SK-MEL-5 (cell line): ENCODE data around the gene ZBTB8B. TPM values are rescaled to one million over a fixed set of nuclear protein-coding genes. Genes with fewer than 3 reads are reported as not detected.
"Not testable (repeated sequence)": the region's sequence is repeated elsewhere in the genome, so short reads cannot be mapped to it uniquely, and the experiment has no call there.

Source experiments
- DNase-seq: peaks from one replicate; pipeline ENCODE4 v3.0.0-alpha.2; 2016; ENCODE audit warnings: low read depth, low spot score
- in situ Hi-C: cut with HindIII; loops from 2 replicates; pipeline ENCODE4 v1.10.0; 2016; ENCODE audit warnings: low sequenced_read_pairs, high pct_unique_total_duplicates, low pct_unique_long_range_greater_than_20kb
- polyA plus RNA-seq, 2 experiments: library from polyadenylated mRNA; depleted of rRNA; stranded (reverse); fragments of >200 nt; gene quantifications; 2 replicates each; pipeline ENCODE4 v1.2.3, GENCODE V29; 2015
- total RNA-seq: library from RNA; depleted of rRNA; stranded (reverse); fragments of >200 nt; shearing (Covaris generic); gene quantifications from 2 replicates; pipeline ENCODE4 v1.2.3, GENCODE V29; 2014; rRNA removed

ZBTB8B gene
- 0.35 and 0.50 TPM in 2 replicates for total RNA-seq
- polyA plus RNA-seq (2015; cell fraction: cytosol; rRNA removed): 0.25 and 0.41 TPM in 2 replicates
- 0.96 and 1.1 TPM in 2 replicates for polyA plus RNA-seq (2015; cell fraction: nucleus; rRNA removed)

DNA sequence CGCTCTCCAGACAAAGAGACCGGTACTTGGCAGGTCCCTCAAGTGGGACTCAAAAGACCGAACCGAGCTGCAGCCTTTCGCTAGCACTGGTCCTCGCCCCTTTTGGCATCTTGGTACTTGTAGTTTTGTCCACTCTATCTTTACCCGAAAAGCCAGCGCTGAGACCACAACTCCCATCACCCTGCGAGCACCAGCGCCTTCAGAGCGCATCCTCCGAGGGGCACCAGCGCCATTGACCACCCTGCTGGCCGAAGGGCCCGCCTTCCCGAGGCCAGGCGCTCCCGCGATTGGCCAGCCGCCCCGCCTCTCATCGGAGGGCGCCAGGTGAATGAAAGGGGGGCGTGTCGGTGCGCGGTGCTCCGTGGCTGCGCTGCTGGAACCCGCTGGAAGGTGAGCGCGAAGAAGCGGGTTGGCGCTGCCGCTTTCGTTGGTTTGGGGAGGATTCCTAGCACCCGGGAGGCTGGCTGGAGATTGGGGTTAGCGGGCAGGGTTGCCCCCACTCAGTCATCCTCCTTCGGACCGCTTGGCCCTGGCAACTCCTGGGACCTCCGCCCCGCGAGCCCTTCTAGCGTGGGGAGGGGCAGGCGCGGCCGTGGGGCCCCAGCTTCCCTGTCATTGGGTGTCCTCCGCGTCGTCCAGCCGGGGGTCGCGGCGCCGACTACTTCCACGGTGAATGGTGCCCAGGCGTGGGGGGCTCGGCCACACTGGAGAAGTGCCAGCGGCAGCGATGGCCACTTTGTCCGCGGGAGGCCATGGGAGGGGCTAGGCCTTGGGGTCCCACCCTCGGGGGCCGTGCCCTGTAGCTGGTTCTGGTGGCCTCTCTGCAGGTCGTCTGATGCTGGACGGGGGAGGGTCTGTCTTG lies at the start of gene ZBTB8B:
Gene ZBTB8B, plus strand, starts transcription at position 357 of the 862 bp plus-strand sequence. CDS start 5,553 bp downstream, outside the sequence.
- in situ Hi-C loops: no loop called here
- peak; percentile 89 for DNase-seq

DNA sequence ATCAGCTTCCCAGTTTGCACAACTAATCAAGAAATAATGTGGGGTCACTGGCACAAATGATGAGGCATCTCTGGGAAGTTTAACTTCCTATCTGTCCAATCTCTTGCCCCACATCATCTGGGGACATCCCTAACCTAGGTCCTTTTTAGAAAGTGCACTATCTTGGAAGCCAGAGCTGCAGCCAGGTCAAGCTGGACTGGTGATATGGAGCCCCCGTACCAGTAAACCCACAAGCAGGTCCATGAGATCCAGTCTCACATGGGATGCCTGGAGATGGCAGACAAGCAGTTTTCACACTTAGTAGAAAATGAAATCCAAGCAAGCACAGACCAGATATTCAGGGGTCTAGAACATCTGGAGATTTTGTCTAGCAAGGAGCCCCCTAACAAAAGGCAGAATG lies 43.1 kb upstream of the ZBTB8B start:
- in situ Hi-C loops: no loop called here
- no peak for DNase-seq

DNA sequence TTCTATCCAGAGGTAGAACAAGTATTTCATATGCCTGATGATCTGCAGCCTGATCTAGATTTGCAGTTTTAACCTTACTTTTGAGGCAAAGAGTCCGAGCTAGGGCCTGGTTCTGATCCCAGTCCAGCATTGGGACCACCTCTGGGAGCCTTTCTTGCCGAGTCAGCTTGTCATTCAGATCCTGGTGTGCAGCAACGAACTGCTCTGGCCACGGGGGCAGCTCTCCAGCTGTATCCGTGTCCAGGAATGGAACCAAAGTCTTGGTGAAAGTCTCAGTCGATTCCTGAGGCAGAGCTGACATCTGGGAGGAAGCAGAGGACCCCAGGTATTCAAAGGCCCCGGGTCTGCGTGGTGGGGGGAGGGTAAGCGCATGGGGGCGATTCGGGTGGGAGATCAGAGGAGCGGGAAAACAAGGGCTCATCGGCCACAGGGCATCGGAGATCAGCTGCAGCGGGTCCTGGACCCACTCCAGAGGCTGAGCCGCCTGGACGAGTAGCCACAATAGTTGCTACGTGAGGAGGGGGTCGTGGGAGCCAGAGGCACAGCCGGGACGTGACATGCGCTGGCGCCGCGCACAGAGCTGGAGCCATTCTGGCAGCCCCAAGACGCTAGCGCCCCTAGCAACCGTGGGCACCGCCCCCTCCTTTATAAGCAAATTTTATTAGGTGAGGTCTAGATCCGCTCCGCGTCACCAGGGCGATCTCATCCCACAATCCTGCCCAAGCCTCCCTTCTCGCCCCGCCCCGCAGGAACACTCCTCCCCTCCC lies 38.2 kb upstream of the ZBTB8B start:
- in situ Hi-C loops: no loop called here
- no peak for DNase-seq

DNA sequence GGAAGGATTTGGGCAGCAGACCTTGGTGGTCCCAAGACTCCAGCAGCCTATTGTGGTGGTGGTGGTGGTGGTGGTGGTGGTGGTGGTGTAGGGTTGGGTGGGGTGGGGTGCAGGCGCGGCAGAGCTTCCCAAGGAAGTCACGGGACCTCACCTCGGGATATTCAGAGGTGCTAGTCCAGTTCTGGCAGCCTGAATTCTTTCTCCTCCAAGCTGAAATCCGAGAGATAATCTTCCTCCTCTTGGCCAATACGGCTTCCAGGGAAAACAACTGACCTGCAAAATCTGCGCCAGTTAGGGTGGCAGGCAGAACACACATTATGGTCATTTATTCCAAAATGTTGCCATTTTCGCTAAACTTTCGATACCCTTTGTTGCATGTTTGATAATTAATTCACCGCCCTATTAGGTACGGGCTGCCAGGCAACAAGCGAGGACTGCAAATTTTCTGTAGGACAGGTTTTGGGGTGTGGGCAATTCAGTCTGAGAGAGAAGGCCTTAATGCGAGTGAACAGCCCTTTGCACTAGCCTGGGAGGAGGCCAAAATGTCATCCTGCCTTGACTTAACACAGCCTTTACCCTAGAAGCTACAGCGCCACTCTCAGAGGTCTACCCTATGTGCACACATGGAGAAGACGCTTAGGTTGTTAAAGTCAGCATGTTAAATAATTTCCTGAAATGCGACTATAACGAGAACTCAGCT lies 37.5 kb upstream of the ZBTB8B start:
- in situ Hi-C loops: no loop called here
- DNase-seq: no peak

DNA sequence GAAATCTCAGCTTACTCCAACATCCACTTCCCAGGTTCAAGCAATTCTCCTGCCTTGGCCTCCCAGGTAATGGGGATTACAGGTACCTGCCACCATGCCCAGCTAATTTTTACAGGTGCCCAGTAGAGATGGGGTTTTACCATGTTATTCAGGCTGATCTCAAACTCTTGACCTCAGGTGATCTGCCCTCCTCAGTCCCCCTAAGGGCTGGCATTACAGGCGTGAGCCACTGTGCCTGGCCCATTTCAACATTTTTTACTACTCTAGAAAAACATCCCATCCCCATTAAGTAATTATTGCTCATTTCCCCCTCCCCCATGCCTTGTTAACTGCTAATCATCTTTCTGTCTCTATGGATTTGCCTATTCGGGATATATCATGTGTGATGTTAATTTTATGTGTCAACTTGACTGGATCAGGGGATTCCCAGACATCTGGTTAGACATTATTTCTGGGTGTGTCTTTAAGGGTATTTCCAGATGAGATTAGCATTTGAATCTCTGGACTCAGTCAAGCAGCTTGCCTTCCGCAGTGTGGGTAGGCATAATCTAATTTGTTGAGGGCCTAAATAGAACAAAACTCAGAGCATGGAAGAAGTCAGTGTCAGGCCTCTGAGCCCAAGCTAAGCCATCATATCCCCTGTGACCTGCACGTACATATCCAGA lies 33.0 kb upstream of the ZBTB8B start:
- no peak for DNase-seq
- in situ Hi-C loops: no loop called here

DNA sequence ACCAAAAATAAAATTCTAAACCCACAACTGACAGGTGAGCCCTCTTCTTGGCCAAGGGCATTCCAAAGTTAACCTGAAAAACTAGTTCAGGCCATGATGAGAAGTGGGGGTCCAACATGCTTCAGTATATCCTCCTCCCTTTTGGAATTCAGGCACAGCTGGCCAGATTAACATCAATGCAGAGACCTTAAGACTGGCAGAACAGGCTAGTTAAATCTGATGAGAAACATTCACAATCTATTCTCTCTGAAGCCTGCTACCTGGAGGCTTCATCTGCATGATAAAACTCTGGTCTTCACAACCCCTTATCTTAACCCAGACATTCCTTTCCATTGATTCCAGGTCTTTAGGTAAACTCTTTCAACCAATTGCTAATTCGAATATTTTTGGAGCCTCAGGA lies 26.7 kb upstream of the ZBTB8B start:
- no peak for DNase-seq
- in situ Hi-C loops: no loop called here

DNA sequence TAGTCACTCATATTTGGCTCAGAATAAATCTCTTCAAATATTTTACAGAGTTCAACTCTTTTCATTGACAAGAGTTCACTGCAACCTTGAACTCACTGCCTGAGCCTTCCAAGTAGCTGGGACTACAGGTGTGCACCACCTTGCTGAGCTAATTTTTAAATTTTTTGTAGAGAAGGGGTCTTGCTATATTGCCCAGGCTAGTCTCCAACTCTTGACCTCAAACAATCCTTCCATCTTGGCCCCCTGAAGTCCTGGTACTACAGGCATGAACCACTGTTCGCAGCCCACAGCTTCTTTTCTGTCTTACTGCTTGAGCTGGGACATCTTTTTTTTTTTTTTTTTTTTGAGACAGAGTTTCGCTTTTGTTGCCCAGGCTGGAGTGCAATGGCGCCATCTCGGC lies 26.1 kb upstream of the ZBTB8B start:
- DNase-seq, in situ Hi-C loops: not testable (repeated sequence)

DNA sequence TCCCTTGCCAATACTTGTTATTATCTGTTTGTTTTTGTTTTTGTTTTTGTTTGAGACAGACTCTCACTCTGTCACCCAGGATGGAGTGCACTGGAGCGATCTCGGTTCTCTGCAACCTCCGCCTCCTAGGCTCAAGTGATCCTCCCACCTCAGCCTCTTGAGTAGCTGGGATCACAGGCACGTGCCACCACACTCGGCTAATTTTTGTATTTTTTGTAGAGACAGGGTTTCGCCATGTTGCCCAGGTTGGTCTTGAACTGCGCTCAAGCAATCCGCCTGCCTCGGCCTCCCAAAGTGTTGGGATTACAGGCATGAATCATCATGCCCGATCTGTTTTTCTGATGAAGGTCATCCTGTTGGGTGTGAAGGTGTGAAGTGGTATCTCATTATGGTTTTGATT lies 23.4 kb upstream of the ZBTB8B start:
- DNase-seq, in situ Hi-C loops: not testable (repeated sequence)

DNA sequence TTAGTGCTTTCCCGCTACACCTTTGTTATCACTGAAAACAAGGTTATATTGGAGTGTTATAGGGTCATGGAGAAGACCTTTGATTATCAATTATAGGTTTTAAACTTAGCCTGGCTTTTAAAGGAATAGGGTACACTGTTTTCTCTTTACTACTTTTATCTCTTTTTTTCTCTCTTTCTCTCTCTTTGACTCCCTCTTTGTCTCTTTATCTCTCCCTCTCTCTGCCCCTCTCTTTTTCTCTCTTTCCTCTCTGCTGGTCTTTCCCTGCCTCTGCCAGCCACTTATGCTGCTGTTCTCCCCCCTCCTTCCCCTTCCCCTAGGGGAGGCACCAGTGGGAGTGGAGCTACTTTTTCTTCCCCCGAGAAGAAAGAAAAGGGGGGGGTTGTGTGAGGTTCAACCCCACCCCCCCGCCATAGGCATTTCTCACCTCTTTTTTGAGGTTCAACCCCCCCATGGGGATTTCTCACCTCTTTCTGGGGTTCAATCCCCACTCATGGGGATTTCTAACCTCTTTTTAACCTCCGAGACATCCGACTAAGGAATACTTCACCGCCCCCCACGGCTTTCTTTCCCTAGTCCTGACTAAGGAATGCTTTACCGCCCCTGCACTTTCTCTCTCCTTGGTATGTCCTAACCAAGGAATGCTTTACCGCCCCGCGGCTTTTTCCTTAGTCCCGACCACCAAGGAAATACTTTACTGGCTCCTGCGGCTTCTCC lies 17.2 kb upstream of the ZBTB8B start:
- in situ Hi-C loops: no loop called here
- DNase-seq: peak; percentile 45

DNA sequence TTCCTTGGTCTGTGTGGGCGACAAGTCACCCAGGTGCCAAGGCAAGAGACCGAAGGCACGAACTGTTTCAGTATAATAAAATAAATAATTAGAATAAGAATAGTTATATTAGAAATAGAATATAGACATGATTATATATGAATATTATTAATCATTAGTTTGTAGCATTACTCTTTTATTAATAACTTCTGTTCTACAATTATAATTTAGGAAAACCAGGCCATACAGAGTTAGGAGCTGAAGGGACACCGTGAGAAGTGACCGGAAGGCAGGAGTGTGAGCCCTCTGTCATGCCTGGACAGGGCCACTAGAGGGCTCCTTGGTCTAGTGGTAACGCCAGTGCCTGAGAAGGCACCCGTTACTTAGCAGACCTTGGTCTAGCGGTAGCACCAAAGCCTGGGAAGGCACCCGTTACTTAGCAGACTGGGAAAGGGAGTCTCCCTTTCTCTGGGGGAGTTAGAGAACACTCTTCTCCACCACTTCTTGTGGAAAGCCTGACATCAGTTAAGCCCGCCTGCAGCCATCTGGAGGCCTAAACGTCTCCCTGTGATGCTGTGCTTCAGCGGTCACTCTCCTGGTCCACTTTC lies 16.6 kb upstream of the ZBTB8B start:
- DNase-seq: peak; percentile 87
- in situ Hi-C loops: not testable (repeated sequence)

DNA sequence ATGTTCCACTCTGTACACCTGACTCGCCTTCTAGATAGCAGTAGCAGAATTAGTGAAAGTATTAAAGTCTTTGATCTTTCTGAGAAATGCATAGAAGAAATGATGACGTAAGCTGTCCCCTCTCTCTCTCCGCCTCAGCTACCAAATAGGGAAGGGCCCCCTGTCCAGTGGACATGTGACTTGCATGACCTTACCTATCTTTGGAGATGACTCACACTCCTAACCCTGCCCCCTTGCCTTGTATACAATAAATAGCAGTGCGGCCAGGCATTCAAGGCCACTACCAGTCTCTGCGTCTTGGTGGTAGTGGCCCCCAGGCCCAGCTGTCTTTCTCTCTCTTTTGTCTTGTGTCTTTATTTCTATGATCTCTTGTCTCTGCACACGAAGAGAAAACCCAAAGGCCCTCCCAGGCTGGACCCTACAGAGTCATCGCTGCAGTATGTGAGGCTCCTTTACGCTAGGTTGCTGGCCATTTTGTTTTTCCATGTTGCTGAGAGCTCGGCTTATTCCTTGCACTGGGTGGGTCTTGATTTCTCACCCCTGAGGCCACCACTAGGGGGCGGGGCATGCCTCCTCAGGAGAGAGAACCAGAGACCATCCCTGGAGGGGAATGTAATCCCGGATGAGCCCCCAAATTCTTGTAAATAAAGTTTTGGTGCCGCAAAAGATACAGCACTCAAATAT lies 16.0 kb upstream of the ZBTB8B start:
- DNase-seq: peak; percentile 77
- in situ Hi-C loops: no loop called here

DNA sequence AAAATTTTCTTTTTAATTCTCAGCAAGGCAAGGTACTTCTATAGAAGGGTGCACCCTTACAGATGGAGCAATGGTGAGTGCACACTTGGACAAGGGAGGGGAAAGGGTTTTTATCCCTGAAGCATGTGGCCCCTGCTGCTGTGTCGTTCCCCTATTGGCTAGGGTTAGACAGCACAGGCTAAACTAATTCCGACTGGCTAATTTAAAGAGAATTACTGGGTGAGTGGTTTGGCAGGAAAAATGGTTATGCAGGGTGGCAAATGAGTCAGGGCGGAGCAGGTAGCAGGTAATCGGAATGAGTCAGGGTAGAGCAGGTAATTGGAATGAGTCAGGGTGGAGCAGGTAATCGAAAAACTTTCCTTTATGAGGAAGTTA lies 15.4 kb upstream of the ZBTB8B start:
- DNase-seq, in situ Hi-C loops: not testable (repeated sequence)

DNA sequence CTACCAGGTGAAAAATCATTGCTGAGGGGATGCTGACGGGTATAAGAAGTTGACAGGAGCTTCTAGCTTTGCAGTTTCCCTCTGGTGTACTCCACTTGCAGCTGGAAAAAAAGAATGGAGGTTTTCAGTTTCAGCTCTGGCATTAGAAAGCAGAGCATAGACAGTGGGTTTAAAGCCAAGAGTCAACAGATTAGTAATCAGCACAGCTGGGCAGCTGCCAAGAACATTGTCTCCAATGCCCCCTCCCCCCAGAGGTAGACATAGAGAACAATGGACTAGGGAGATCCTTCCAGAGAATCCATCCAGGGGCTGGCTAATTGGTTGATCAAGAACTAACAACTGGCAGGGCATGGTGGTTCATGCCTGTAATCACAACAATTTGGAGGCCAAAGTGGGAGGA lies 10.1 kb upstream of the ZBTB8B start:
- in situ Hi-C loops: no loop called here
- DNase-seq: no peak

DNA sequence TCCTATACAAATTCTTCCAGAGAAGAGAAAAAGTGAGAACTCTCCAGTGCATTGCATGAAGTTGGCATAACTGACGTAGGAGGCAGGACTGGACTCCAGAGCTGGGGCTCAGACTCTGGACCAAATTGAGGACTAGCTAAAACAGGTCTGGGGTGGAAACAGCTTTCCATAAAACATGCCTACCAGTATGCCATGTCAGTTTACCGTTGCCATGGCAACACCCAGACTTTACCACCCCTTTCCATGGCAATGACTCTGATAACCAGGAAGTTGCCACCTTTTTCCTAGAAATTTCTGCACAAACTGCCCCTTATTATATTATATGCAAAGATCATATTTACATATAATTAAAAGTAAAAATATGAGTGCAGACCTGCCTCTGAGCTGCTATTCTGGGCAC lies 8.9 kb upstream of the ZBTB8B start:
- in situ Hi-C loops: no loop called here
- DNase-seq: no peak

DNA sequence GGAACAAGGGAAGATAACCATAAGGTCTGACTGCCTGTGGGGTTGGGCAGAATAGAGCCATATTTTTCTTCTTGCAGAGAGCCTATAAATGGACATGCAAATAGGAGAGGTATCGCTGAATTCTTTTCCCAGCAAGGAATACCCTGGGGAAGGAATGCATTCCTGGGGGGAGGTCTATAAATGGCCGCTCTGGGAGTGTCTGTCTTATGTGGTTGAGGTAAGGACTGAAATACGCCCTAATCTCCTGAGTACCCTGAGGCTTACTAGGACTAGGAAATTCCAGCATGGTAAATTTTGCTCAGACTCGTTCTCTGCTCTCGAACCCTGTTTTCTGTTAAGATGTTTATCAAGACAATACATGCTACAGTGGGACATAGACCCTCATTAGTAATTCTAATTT lies 6.1 kb upstream of the ZBTB8B start:
- DNase-seq, in situ Hi-C loops: not testable (repeated sequence)

DNA sequence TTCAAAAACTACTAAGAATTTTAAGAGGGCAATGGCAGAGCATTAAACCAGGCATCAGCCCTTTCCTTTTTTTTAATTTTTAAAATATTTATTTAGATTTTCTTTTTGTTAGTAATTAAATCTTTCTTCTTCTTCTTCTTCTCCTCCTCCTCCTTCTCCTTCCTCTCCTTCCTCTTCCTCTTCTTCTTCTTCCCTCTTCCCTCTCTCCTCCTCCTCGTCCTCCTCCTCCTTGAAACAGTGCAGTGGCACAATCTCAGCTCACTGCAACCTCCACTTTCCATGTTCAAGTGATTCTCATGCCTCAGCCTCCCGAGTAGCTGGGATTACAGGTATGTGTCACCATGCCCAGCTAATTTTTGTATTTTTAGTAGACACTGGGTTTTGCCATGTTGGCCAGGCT lies 1.9 kb upstream of the ZBTB8B start:
- DNase-seq, in situ Hi-C loops: not testable (repeated sequence)
